Measurements from ENCODE around the gene TCP1.

GRCh38 chr6:159769470-159769869 lies 19.9 kb downstream of the TCP1 start:
- TF ChIP-seq CTCF (conservative IDR thresholded peaks at IDR 0.05; ENCODE audit: low read depth, low read length) (no peak), EZH2 (IDR thresholded peaks at IDR 0.05; ENCODE audit: borderline replicate concordance, low read depth, low read length, poor library complexity, severe bottlenecking) (no peak)
